IMR-90 (cell line): ENCODE results near the gene CA11. TPM values are rescaled to one million over a fixed set of nuclear protein-coding genes. Genes with fewer than 3 reads are reported as not detected.

ENCODE experiments used
- ATAC-seq: fragments of 200-7000 bp; cut with Tn5 transposase; 2 replicates; pipeline ENCODE4 v1.9.1; 2020; ENCODE audit warnings: low read depth, mild to moderate bottlenecking, moderate library complexity
- BruUV-seq: library from RNA; stranded (reverse); fragments of 400-500 nt; replicated peaks from 2 replicates; lab custom pipeline; 2021; lab: Mats Ljungman, UMichigan
- CTCF ChIA-PET: fragments of 300-600 bp; formaldehyde crosslinking; extraction: SDS; loops from one replicate; lab custom pipeline; 2021; ENCODE audit warnings: antibody characterized with exemption; lab: Yijun Ruan, JAX
- POLR2A ChIA-PET: fragments of 300-600 bp; sonication (Branson Sonifier 250); formaldehyde crosslinking; loops from one replicate; lab custom pipeline; 2022; ENCODE audit warnings: antibody characterized with exemption; ENCODE audit not compliant: unreplicated experiment; lab: Charles Lee
- DNase-seq: peaks from one replicate; pipeline ENCODE4 v3.0.0; 2013
- H2AFZ ChIP-seq: replicated peaks from 2 replicates; pipeline ENCODE3; 2013; ENCODE audit warnings: low read length, mild to moderate bottlenecking; ENCODE audit not compliant: poor library complexity
- H2AK5ac ChIP-seq: 2 replicates; pipeline ENCODE4 v1.6.1; 2013; ENCODE audit warnings: low read depth, low read length, inconsistent platforms
- H2AK9ac ChIP-seq: replicated peaks from 2 replicates; pipeline ENCODE3; 2013; ENCODE audit warnings: mild to moderate bottlenecking, low read depth, low read length, moderate library complexity; ENCODE audit not compliant: poor library complexity
- H2BK120ac ChIP-seq: 2 replicates; pipeline ENCODE4 v1.6.1; 2013; ENCODE audit warnings: low read depth, low read length, inconsistent platforms
- H2BK15ac ChIP-seq: 3 replicates; pipeline ENCODE4 v1.6.1; 2013; ENCODE audit warnings: low read depth, low read length, inconsistent platforms
- H2BK20ac ChIP-seq: 2 replicates; pipeline ENCODE4 v1.6.1; 2013; ENCODE audit warnings: low read depth, mild to moderate bottlenecking, inconsistent platforms, low read length, moderate library complexity
- H2BK5ac ChIP-seq: 2 replicates; pipeline ENCODE4 v1.6.1; 2013; ENCODE audit warnings: mild to moderate bottlenecking, low read depth, low read length, inconsistent platforms; ENCODE audit not compliant: poor library complexity, severe bottlenecking
- H3K14ac ChIP-seq: replicated peaks from 2 replicates; pipeline ENCODE4 v1.6.1; 2013; ENCODE audit warnings: low read depth, low read length, inconsistent platforms
- H3K18ac ChIP-seq: 2 replicates; pipeline ENCODE4 v1.6.1; 2013; ENCODE audit warnings: low read depth, low read length, control low read depth
- H3K23ac ChIP-seq: 2 replicates; pipeline ENCODE4 v1.6.1; 2013; ENCODE audit warnings: low read depth, low read length, inconsistent platforms
- H3K27ac ChIP-seq: 2 replicates; pipeline ENCODE4 v1.5.1; 2013; ENCODE audit warnings: mild to moderate bottlenecking, control low read depth, low read length; ENCODE audit not compliant: insufficient read depth
- H3K27me3 ChIP-seq: 2 replicates; pipeline ENCODE4 v1.6.1; 2013; ENCODE audit warnings: low read length; ENCODE audit not compliant: control insufficient read depth, insufficient read depth
- H3K36me3 ChIP-seq: 2 replicates; pipeline ENCODE4 v1.6.1; 2013; ENCODE audit warnings: low read length, mixed read lengths; ENCODE audit not compliant: control insufficient read depth, insufficient read depth
- H3K4ac ChIP-seq: 2 replicates; pipeline ENCODE4 v1.6.1; 2013; ENCODE audit warnings: low read depth, low read length, inconsistent platforms
- H3K4me1 ChIP-seq: 2 replicates; pipeline ENCODE4 v1.6.1; 2013; ENCODE audit warnings: low read length, mixed read lengths; ENCODE audit not compliant: control insufficient read depth, insufficient read depth
- H3K4me2 ChIP-seq: 2 replicates; pipeline ENCODE4 v1.6.1; 2013; ENCODE audit warnings: low read depth, mild to moderate bottlenecking, control low read depth, low read length, moderate library complexity
- H3K4me3 ChIP-seq: 2 replicates; pipeline ENCODE4 v1.5.1; 2013; ENCODE audit warnings: low read depth, mild to moderate bottlenecking, control low read depth, low read length, moderate library complexity; ENCODE audit not compliant: insufficient read depth
- H3K56ac ChIP-seq: 2 replicates; pipeline ENCODE4 v1.6.1; 2013; ENCODE audit warnings: low read length, inconsistent platforms; ENCODE audit not compliant: insufficient read depth; ENCODE audit errors: extremely low read depth
- H3K79me1 ChIP-seq, 2 experiments: 2 replicates each; pipeline ENCODE4 v1.6.1; 2013; ENCODE audit warnings: low read length in 2 of 2, inconsistent platforms in 1 of 2, low read depth in 1 of 2
- H3K9ac ChIP-seq: 2 replicates; pipeline ENCODE4 v1.6.1; 2013; ENCODE audit warnings: low read depth, low read length, control low read depth
- H3K9me1 ChIP-seq: 2 replicates; pipeline ENCODE4 v1.6.1; 2013; ENCODE audit warnings: low read length, inconsistent platforms; ENCODE audit not compliant: insufficient read depth
- H3K9me3 ChIP-seq: 2 replicates; pipeline ENCODE4 v1.6.1; 2013; ENCODE audit warnings: low read length; ENCODE audit not compliant: control insufficient read depth, insufficient read depth
- H4K20me1 ChIP-seq: 2 replicates; pipeline ENCODE4 v1.6.1; 2013; ENCODE audit warnings: low read length, inconsistent platforms; ENCODE audit not compliant: insufficient read depth
- H4K5ac ChIP-seq: 2 replicates; pipeline ENCODE4 v1.6.1; 2013; ENCODE audit warnings: mild to moderate bottlenecking, low read depth, low read length, control low read depth
- H4K8ac ChIP-seq, 2 experiments: 2 replicates each; pipeline ENCODE4 v1.6.1; 2013; ENCODE audit warnings: low read depth in 2 of 2, low read length in 2 of 2, control low read depth in 1 of 2, inconsistent platforms in 1 of 2
- H4K91ac ChIP-seq: 2 replicates; pipeline ENCODE4 v1.6.1; 2013; ENCODE audit warnings: low read depth, low read length, inconsistent platforms; ENCODE audit not compliant: insufficient read depth
- CEBPB ChIP-seq: IDR thresholded peaks from 2 replicates; pipeline ENCODE4 v1.6.1; 2012; ENCODE audit warnings: low read depth, low read length, improper control_type of control experiment
- FOS ChIP-seq: fragments of 150-350 bp; IDR thresholded peaks from 2 replicates; pipeline ENCODE4 v1.6.1; 2016; ENCODE audit warnings: low read depth, low read length
- POLR2A ChIP-seq: IDR thresholded peaks from 2 replicates; pipeline ENCODE4 v1.6.1; 2012; ENCODE audit warnings: mild to moderate bottlenecking, low read depth, low read length
- WGBS, 2 experiments: methylation state at CpG; one replicate each; pipeline versions ENCODE4 v1.1.5 to v1.1.7; 2013; ENCODE audit warnings: missing lambda C conversion rate in 2 of 2; ENCODE audit not compliant: insufficient read length in 1 of 2; ENCODE audit errors: extremely low coverage in 2 of 2; 5-methylcytosine and 5-hydroxymethylcytosine counted together
- dilution Hi-C: fragments of 300-500 bp; cut with HindIII; formaldehyde crosslinking; loops from one replicate; pipeline ENCODE4 v1.14.3; 2018; ENCODE audit warnings: low sequenced_read_pairs; ENCODE audit not compliant: unreplicated experiment
- in situ Hi-C: fragments of 300-500 bp; cut with MboI; formaldehyde crosslinking; loops from 3 replicates; pipeline ENCODE4 v1.14.3; 2019; ENCODE audit warnings: low sequenced_read_pairs, inconsistent platforms, mixed read lengths
- intact Hi-C: fragments of 100-400 bp; cut with micrococcal nuclease; formaldehyde crosslinking; loops from 2 replicates; pipeline ENCODE4 v1.10.0; 2022
- polyA plus RNA-seq, 3 experiments: library from polyadenylated mRNA; depleted of rRNA; stranded (reverse); fragments of >200 nt; gene quantifications; 2 replicates each; pipeline ENCODE4 v1.2.3, GENCODE V29; 2012; ENCODE audit warnings: low replicate concordance in 1 of 3
- total RNA-seq: library from RNA; depleted of rRNA; stranded (reverse); fragments of >200 nt; gene quantifications from 2 replicates; pipeline ENCODE4 v1.2.3, GENCODE V29; 2012

The CA11 gene
- total and polyA plus RNA-seq, 2 of the 4 experiments (the other 2 are of a cell fraction) = 1.3 to 2.9 TPM

GRCh38 chr19:48603850-48604249 is 42.1 kb downstream of the CA11 start:
- CTCF ChIA-PET = interaction anchor here (0.6 kb wide), 1 partner anchor 93 kb away, joined by 3 read pairs; no protein-coding TSS in a partner anchor
- no peak overlapping the region for H3K4ac ChIP-seq
- no peak overlapping the region for H2BK20ac ChIP-seq
- ATAC-seq (no peak), DNase-seq (no peak)
- H3K23ac ChIP-seq = no peak overlapping the region
- no TSS peak for BruUV-seq
- H4K20me1 ChIP-seq = no peaks in the 10 kb centered on the region
- intact Hi-C loops = no loop called here
- H3K9me3 ChIP-seq = no peaks in the 10 kb centered on the region
- no peak overlapping the region for H3K56ac ChIP-seq
- no peak overlapping the region for H2BK120ac ChIP-seq
- H3K4me1 ChIP-seq = no peaks in the 10 kb centered on the region
- TF ChIP-seq FOS (no peak), CEBPB (no peak), POLR2A (no peak)
- WGBS, 2 experiments = no CpG with 5 or more reads among the region's 9 CpGs
- no peak overlapping the region for H3K14ac ChIP-seq
- H3K18ac ChIP-seq = no peak overlapping the region
- no peak overlapping the region for H2AK9ac ChIP-seq
- no peak overlapping the region for H3K9ac ChIP-seq
- H3K27ac ChIP-seq = no peak overlapping the region
- H2BK5ac ChIP-seq = no peak overlapping the region
- H2AFZ ChIP-seq = no peak overlapping the region
- no peak overlapping the region for H4K91ac ChIP-seq
- dilution Hi-C loops = no loop called here
- in situ Hi-C loops = no loop called here
- H3K4me3 ChIP-seq = no peak overlapping the region
- H3K79me1 ChIP-seq = no peaks in the 10 kb centered on the region
- no peaks in the 10 kb centered on the region for H3K9me1 ChIP-seq
- H3K4me2 ChIP-seq = no peak overlapping the region
- H4K8ac ChIP-seq = no peak overlapping the region
- peaks cover 8% of the 10 kb centered on the region; the same call in 1 of the 2 replicates for H3K27me3 ChIP-seq
- no peaks in the 10 kb centered on the region for H3K36me3 ChIP-seq
- no peak overlapping the region for H2AK5ac ChIP-seq
- POLR2A ChIA-PET = no interaction called here
- H2BK15ac ChIP-seq = no peak overlapping the region
- H4K5ac ChIP-seq = no peak overlapping the region
